Mesenchymal stem cell (in vitro differentiated cells and primary cell): ENCODE results near the gene EMC8.
A peak's percentile ranks its signal among the peaks of the same experiment; 100 is the strongest.

Experiments used
- DNase-seq: peaks from one replicate; pipeline ENCODE4 v3.0.0-alpha.2; 2013
- H2AFZ ChIP-seq: one replicate; pipeline ENCODE4 v1.6.1; 2013; ENCODE audit warnings: low read depth, mild to moderate bottlenecking, control low read depth, inconsistent platforms, low read length, moderate library complexity
- H2AK5ac ChIP-seq: 2 replicates; pipeline ENCODE4 v1.6.1; 2013; ENCODE audit warnings: low read length, moderate library complexity, mild to moderate bottlenecking, inconsistent platforms; ENCODE audit not compliant: severe bottlenecking
- H2BK120ac ChIP-seq: one replicate; pipeline ENCODE4 v1.6.1; 2013; ENCODE audit warnings: low read depth, mild to moderate bottlenecking, inconsistent platforms, low read length, moderate library complexity
- H2BK12ac ChIP-seq, 2 experiments: one replicate each; pipeline ENCODE4 v1.6.1; 2013; ENCODE audit warnings: inconsistent platforms in 2 of 2, low read length in 2 of 2, mild to moderate bottlenecking in 2 of 2, moderate library complexity in 2 of 2, control low read depth in 1 of 2
- H2BK15ac ChIP-seq: one replicate; pipeline ENCODE4 v1.6.1; 2013; ENCODE audit warnings: mild to moderate bottlenecking, low read depth, inconsistent platforms; ENCODE audit not compliant: poor library complexity, severe bottlenecking
- H2BK5ac ChIP-seq: 2 replicates; pipeline ENCODE4 v1.6.1; 2013; ENCODE audit warnings: low read depth, mild to moderate bottlenecking, low read length, control low read depth, inconsistent platforms; ENCODE audit not compliant: poor library complexity, severe bottlenecking
- H3K14ac ChIP-seq, 2 experiments: one replicate each; pipeline ENCODE4 v1.6.1; 2013; ENCODE audit warnings: inconsistent platforms in 2 of 2, low read length in 2 of 2, control low read depth in 1 of 2, mild to moderate bottlenecking in 1 of 2, moderate library complexity in 1 of 2
- H3K18ac ChIP-seq, 2 experiments: one replicate each; pipeline ENCODE4 v1.6.1; 2013; ENCODE audit warnings: inconsistent platforms in 2 of 2, low read length in 2 of 2, control low read depth in 1 of 2, low read depth in 1 of 2, mild to moderate bottlenecking in 1 of 2
- H3K23ac ChIP-seq, 2 experiments: one replicate each; pipeline ENCODE4 v1.6.1; 2013; ENCODE audit warnings: inconsistent platforms in 2 of 2, low read length in 2 of 2, mild to moderate bottlenecking in 2 of 2, moderate library complexity in 2 of 2, control low read depth in 1 of 2
- H3K27ac ChIP-seq: 2 replicates; pipeline ENCODE4 v1.5.1; 2013; ENCODE audit warnings: mild to moderate bottlenecking, moderate library complexity, low read length, control low read depth, inconsistent platforms; ENCODE audit not compliant: poor library complexity, severe bottlenecking
- H3K27me3 ChIP-seq, 2 experiments: 2 replicates each; pipeline versions ENCODE4 v1.6.1 to v1.7.0; 2013; ENCODE audit warnings: low read length in 2 of 2, mild to moderate bottlenecking in 2 of 2, moderate library complexity in 2 of 2, control low read depth in 1 of 2, inconsistent platforms in 1 of 2; ENCODE audit not compliant: control insufficient read depth in 1 of 2, insufficient read depth in 1 of 2
- H3K36me3 ChIP-seq, 2 experiments: 2 replicates each; pipeline versions ENCODE4 v1.6.1 to v1.7.0; 2013; ENCODE audit warnings: low read length in 2 of 2, control low read depth in 1 of 2, inconsistent platforms in 1 of 2, low read depth in 1 of 2, mild to moderate bottlenecking in 1 of 2; ENCODE audit not compliant: insufficient read depth in 2 of 2, control insufficient read depth in 1 of 2
- H3K4ac ChIP-seq, 2 experiments: one replicate each; pipeline ENCODE4 v1.6.1; 2013; ENCODE audit warnings: inconsistent platforms in 2 of 2, low read length in 2 of 2, mild to moderate bottlenecking in 2 of 2, moderate library complexity in 2 of 2, control low read depth in 1 of 2, low read depth in 1 of 2
- H3K4me1 ChIP-seq: 2 replicates; pipeline ENCODE4 v1.6.1; 2013; ENCODE audit warnings: low read depth, low read length, control low read depth; ENCODE audit not compliant: control insufficient read depth, insufficient read depth
- H3K4me2 ChIP-seq: 2 replicates; pipeline ENCODE4 v1.6.1; 2013; ENCODE audit warnings: low read length, mild to moderate bottlenecking, inconsistent platforms; ENCODE audit not compliant: poor library complexity, severe bottlenecking
- H3K4me3 ChIP-seq, 2 experiments: 2 replicates each; pipeline versions ENCODE4 v1.5.1 to v1.7.0; 2013; ENCODE audit warnings: low read length in 2 of 2, mild to moderate bottlenecking in 2 of 2, control low read depth in 1 of 2, low read depth in 1 of 2; ENCODE audit not compliant: insufficient read depth in 1 of 2
- H3K79me1 ChIP-seq: replicated peaks from 2 replicates; pipeline ENCODE4 v1.6.1; 2013; ENCODE audit warnings: mild to moderate bottlenecking, control low read depth, low read length, inconsistent platforms; ENCODE audit not compliant: poor library complexity, severe bottlenecking
- H3K9ac ChIP-seq: 2 replicates; pipeline ENCODE4 v1.7.0; 2013; ENCODE audit warnings: mild to moderate bottlenecking, low read length, moderate library complexity
- H3K9me3 ChIP-seq: 2 replicates; pipeline ENCODE4 v1.7.0; 2013; ENCODE audit warnings: mild to moderate bottlenecking, low read length; ENCODE audit not compliant: control insufficient read depth
- H4K8ac ChIP-seq: one replicate; pipeline ENCODE4 v1.6.1; 2013; ENCODE audit warnings: inconsistent platforms, mild to moderate bottlenecking, low read length, moderate library complexity
- H4K91ac ChIP-seq: one replicate; pipeline ENCODE4 v1.6.1; 2013; ENCODE audit warnings: mild to moderate bottlenecking, low read length, inconsistent platforms
- WGBS: methylation state at CpG from one replicate; pipeline ENCODE4 v1.1.7; 2013; ENCODE audit warnings: mixed read lengths; 5-methylcytosine and 5-hydroxymethylcytosine counted together

EMC8 gene

DNA sequence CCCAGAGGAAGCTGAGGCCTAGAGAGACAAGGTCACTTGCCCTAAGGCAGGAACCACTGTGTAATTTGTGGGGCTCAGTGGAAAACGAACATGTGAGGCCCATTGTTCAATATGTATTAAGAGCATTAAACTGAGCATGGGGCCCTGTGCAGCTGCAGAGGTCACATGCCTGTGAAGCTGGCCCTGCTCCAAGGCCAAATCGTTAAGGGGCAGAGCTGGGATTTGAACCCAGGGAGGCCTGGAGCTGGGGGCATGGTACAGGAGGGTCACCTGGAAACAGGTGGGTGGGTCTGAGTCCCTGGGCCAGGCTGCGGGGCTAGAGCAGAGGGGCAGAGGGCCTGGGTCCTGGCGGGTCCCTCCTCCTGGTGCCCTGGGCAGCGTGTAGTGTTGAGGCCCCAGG is 68.2 kb downstream of the EMC8 start:
- Histone ChIP-seq H2BK15ac (no peak overlapping the region), H3K4me3 (no peak overlapping the region), H3K14ac (peak overlapping the region in 1 of 2 experiments; percentile 66), H3K79me1 (no peaks in the 10 kb centered on the region), H3K9me3 (no peaks in the 10 kb centered on the region), H3K4ac (no peak overlapping the region), H2BK120ac (no peak overlapping the region), H2AFZ (no peak overlapping the region), H3K4me1 (no peaks in the 10 kb centered on the region), H3K9ac (no peak overlapping the region), H3K36me3 (no peaks in the 10 kb centered on the region), H3K18ac (no peak overlapping the region), H3K27ac (no peak overlapping the region), H2BK12ac (no peak overlapping the region), H2BK5ac (no peak overlapping the region), H3K23ac (no peak overlapping the region), H2AK5ac (no peak overlapping the region), H3K4me2 (no peak overlapping the region), H4K91ac (no peak overlapping the region), H3K27me3 (peaks cover 6 to 42% of the 10 kb centered on the region in 2 experiments), H4K8ac (no peak overlapping the region)
- DNase-seq: no peak
- 91% methylated on average over 5 of the region's 5 CpGs for WGBS

DNA sequence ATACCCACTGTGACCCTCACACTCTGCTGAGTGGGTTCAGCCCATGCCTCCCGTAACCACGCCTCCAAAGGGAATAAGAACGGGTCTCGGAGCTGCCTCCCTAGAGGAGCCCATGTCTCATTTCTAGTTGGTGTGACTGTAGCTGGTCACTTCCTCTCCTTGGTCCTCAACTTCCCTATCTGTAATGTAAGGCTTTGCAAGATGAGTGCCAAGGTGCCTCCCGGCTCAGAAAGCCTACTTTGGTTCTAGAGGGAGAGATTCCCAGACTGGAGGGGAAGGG is 69.2 kb downstream of the EMC8 start:
- Histone ChIP-seq H3K9ac (no peak overlapping the region), H3K4ac (no peak overlapping the region), H3K4me2 (no peak overlapping the region), H2BK5ac (no peak overlapping the region), H2AFZ (no peak overlapping the region), H2BK15ac (no peak overlapping the region), H2AK5ac (no peak overlapping the region), H3K36me3 (no peaks in the 10 kb centered on the region), H3K18ac (no peak overlapping the region), H3K4me1 (no peaks in the 10 kb centered on the region), H3K9me3 (no peaks in the 10 kb centered on the region), H4K8ac (no peak overlapping the region), H3K4me3 (no peak overlapping the region), H2BK120ac (no peak overlapping the region), H3K23ac (no peak overlapping the region), H3K27ac (no peak overlapping the region), H3K14ac (no peak overlapping the region), H2BK12ac (no peak overlapping the region), H3K79me1 (no peaks in the 10 kb centered on the region), H4K91ac (no peak overlapping the region), H3K27me3 (peaks cover 6 to 43% of the 10 kb centered on the region in 2 experiments)
- no peak for DNase-seq
- 89% methylated on average over 4 of the region's 5 CpGs for WGBS

DNA sequence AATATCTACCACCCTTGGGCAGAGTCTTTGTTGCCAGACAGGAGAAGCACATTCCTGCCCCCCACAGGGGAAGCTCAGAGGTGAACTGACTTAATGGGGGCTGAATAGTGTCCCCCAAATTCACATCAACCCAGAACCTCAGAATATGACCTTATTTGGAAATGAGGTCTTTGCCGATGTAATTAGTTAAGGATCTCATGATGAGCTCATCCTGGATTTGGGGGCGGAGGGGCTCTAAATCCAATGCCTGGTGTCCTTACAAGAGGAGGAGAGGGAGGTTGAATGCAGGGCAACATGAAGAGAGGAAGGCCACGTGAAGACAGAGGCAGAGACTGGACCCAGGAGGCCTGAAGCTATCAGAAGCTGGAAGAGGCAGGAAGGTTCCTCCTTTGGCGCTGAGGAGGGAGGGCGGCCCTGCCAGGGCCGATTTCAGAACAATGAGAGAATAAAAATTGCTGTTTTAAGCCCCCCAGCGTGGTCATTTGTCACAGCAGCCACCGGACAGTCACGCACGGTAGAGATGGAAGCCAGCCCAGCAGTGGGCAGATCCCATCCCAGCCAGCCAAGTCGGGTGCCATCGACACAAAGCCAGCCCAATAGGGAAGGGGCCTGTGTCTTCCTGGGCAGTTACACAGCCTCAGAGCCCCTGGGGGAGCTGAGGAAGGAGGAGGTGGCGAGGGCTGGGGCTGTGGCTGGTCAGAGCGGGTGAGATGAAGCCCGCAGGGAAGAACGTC is 69.7 kb downstream of the EMC8 start:
- Histone ChIP-seq H3K23ac (no peak overlapping the region), H2BK12ac (no peak overlapping the region), H3K9ac (no peak overlapping the region), H3K4me2 (no peak overlapping the region), H4K91ac (no peak overlapping the region), H4K8ac (no peak overlapping the region), H3K4me3 (no peak overlapping the region), H3K4me1 (no peaks in the 10 kb centered on the region), H3K79me1 (no peaks in the 10 kb centered on the region), H2AFZ (no peak overlapping the region), H3K18ac (no peak overlapping the region), H3K27ac (no peak overlapping the region), H3K9me3 (no peaks in the 10 kb centered on the region), H2BK5ac (no peak overlapping the region), H3K4ac (no peak overlapping the region), H3K14ac (no peak overlapping the region), H2BK15ac (no peak overlapping the region), H3K36me3 (no peaks in the 10 kb centered on the region), H3K27me3 (peaks cover 6 to 46% of the 10 kb centered on the region in 2 experiments), H2AK5ac (no peak overlapping the region), H2BK120ac (no peak overlapping the region)
- 86% methylated on average over 16 of the region's 16 CpGs for WGBS
- DNase-seq: no peak

DNA sequence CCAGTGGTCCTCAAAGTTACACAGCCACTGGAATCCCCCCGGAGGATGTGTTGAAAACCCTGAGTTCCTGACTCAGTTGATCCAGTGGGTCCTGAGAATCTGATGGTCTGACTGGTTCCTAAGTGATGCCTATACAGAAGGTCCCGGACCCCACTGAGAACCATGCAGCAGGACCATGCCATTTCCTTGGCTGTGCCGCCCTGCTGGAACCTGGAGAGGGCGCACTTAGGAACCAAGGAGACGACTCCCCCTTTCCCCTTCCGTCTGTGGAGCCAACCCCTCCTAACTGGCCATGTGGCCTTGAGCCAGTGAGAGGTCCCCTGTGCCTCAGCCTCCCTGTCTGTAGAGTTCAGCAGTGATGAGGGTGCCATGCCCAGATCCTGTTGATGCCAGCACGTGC is 70.5 kb downstream of the EMC8 start:
- no peak for DNase-seq
- H3K4ac ChIP-seq: no peak overlapping the region

More for the DNA sequence above, 70.5 kb downstream of the EMC8 start:
- no peak overlapping the region for H4K91ac ChIP-seq
- no peak overlapping the region for H3K23ac ChIP-seq
- no peak overlapping the region for H3K4me3 ChIP-seq
- no peak overlapping the region for H3K27ac ChIP-seq
- no peak overlapping the region for H2BK120ac ChIP-seq
- no peaks in the 10 kb centered on the region for H3K4me1 ChIP-seq
- H3K18ac ChIP-seq: no peak overlapping the region
- no peak overlapping the region for H2AFZ ChIP-seq
- H3K14ac ChIP-seq: no peak overlapping the region
- H2BK5ac ChIP-seq: no peak overlapping the region
- no peaks in the 10 kb centered on the region for H3K9me3 ChIP-seq
- H3K4me2 ChIP-seq: no peak overlapping the region
- no peaks in the 10 kb centered on the region for H3K36me3 ChIP-seq
- no peak overlapping the region for H4K8ac ChIP-seq
- no peak overlapping the region for H3K9ac ChIP-seq
- peaks cover 6 to 50% of the 10 kb centered on the region in 2 experiments for H3K27me3 ChIP-seq
- H3K79me1 ChIP-seq: no peaks in the 10 kb centered on the region
- WGBS: 91% methylated on average over 7 of the region's 7 CpGs
- H2BK15ac ChIP-seq: peak overlapping the region; percentile 49
- H2BK12ac ChIP-seq: no peak overlapping the region
- no peak overlapping the region for H2AK5ac ChIP-seq
